ENCODE data around the gene MAPK14.

GRCh38 chr6:36124881-36125280 lies 97.3 kb downstream of the MAPK14 start:
- TF ChIP-seq ZBTB34 (CRISPR knock-in tag; IDR thresholded peaks at IDR 0.05) (no peak), GTF2A2 (tag; IDR thresholded peaks at IDR 0.05) (no peak)
